Smooth muscle cell of the umbilical artery (primary cell): Measurements from ENCODE around the gene CCL14. TPM values are rescaled to one million over a fixed set of nuclear protein-coding genes. Genes with fewer than 3 reads are reported as not detected.

Experiments
- total RNA-seq: library from RNA; depleted of rRNA; stranded (reverse); fragments of >200 nt; gene quantifications from 2 replicates; pipeline ENCODE4 v1.2.3, GENCODE V29; 2014

Gene CCL14
- not detected in 2 replicates for total RNA-seq

GRCh38 chr17:35986643-35987042 is at the start of gene CCL14:
Gene CCL14, minus strand, starts transcription at chr17:35986729. Its CDS starts 80 bp downstream, at chr17:35986649.

GRCh38 chr17:36017799-36018198 is 31.3 kb upstream of the CCL14 start, which contains the start of gene CCL23:
Gene CCL23, minus strand, starts transcription at chr17:36017972. Its CDS starts 75 bp downstream, at chr17:36017897.

GRCh38 chr17:36001110-36001771 is 14.7 kb upstream of the CCL14 start, which contains the start of gene CCL15:
Gene CCL15, minus strand, starts transcription at chr17:36001553. Its CDS starts 61 bp downstream, at chr17:36001492.

GRCh38 chr17:35981246-35981645 is 5.3 kb downstream of the CCL14 start, which contains the start of gene CCL16:
Gene CCL16, minus strand, starts transcription at chr17:35981497. Its CDS starts 77 bp downstream, at chr17:35981420.

GRCh38 chr17:35943537-35943936 is 43.0 kb downstream of the CCL14 start, which contains the start of gene LYZL6:
Gene LYZL6, minus strand, starts transcription at chr17:35943713. Its CDS starts 4,357 bp downstream, at chr17:35939356.

Other genes starting within 250 kb of the CCL14 start
- not detected in 2 replicates for gene GAS2L2, start 233.5 kb downstream of the CCL14 start, total RNA-seq
- not detected in 2 replicates for gene C17orf50, start 225.8 kb downstream of the CCL14 start, total RNA-seq
- 1.3 and 3.3 TPM in 2 replicates for gene MMP28, start 191.1 kb downstream of the CCL14 start, total RNA-seq
- 78.4 and 91.3 TPM in 2 replicates for gene TAF15, start 177.2 kb downstream of the CCL14 start, total RNA-seq
- not detected in 2 replicates for gene HEATR9, start 117.8 kb downstream of the CCL14 start, total RNA-seq
- gene CCL5, start 106.4 kb downstream of the CCL14 start, total RNA-seq, result under 0.01 and 0.14 TPM in 2 replicates
- 0.30 and 0.46 TPM in 2 replicates for gene RDM1, start 56.0 kb downstream of the CCL14 start, total RNA-seq
- gene LYZL6, start 43.0 kb downstream of the CCL14 start, total RNA-seq, result not detected in 2 replicates
- gene CCL16, start 5.2 kb downstream of the CCL14 start, total RNA-seq, result not detected in 2 replicates
- gene CCL15, start 14.8 kb upstream of the CCL14 start, total RNA-seq, result not detected in 2 replicates
- not detected in 2 replicates for gene CCL23, start 31.2 kb upstream of the CCL14 start, total RNA-seq
- gene CCL18, start 77.5 kb upstream of the CCL14 start, total RNA-seq, result not detected in 2 replicates
- not detected in 2 replicates for gene CCL3, start 103.4 kb upstream of the CCL14 start, total RNA-seq
- gene CCL4, start 117.1 kb upstream of the CCL14 start, total RNA-seq, result not detected in 2 replicates
- gene TBC1D3B, start 189.9 kb upstream of the CCL14 start, total RNA-seq, result 0.89 and 0.92 TPM in 2 replicates
- gene CCL3L1, start 210.0 kb upstream of the CCL14 start, total RNA-seq, result not detected in 2 replicates
- gene CCL4L2, start 224.3 kb upstream of the CCL14 start, total RNA-seq, result not detected in 2 replicates